ENCODE data around the gene CUL9.

CUL9 gene

DNA sequence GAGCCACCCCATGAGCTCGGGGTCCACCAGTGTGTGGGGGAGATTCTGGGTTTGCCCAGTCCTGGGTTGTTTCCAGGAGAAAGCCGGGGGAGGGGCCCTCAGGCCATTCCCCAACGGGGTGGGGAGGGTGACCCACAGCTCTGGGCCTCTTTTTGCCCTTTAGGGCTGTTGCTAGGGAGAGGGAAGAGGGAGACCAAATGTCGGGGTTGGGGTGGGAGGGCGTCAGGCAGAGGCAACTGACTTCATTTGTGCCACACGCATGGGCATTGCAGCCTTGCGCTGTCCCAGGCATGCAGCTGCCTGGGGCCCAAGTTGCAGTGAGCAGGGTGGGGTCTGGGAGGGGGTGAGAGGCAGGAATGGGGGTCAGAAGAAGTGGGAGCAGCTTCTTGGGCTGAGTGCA, 1.9 kb upstream of the CUL9 start:
- TF ChIP-seq, protein P1, sequence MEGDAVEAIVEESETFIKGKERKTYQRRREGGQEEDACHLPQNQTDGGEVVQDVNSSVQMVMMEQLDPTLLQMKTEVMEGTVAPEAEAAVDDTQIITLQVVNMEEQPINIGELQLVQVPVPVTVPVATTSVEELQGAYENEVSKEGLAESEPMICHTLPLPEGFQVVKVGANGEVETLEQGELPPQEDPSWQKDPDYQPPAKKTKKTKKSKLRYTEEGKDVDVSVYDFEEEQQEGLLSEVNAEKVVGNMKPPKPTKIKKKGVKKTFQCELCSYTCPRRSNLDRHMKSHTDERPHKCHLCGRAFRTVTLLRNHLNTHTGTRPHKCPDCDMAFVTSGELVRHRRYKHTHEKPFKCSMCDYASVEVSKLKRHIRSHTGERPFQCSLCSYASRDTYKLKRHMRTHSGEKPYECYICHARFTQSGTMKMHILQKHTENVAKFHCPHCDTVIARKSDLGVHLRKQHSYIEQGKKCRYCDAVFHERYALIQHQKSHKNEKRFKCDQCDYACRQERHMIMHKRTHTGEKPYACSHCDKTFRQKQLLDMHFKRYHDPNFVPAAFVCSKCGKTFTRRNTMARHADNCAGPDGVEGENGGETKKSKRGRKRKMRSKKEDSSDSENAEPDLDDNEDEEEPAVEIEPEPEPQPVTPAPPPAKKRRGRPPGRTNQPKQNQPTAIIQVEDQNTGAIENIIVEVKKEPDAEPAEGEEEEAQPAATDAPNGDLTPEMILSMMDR (IDR thresholded peaks at IDR 0.05), result no peak
- peaks cover 38 to 42% of the 10 kb centered on the region in 2 experiments for H3K4me1 ChIP-seq (ENCODE audit: control insufficient read depth in 1 of 2, insufficient read depth in 1 of 2, low read depth in 1 of 2, low read length in 1 of 2)
- no peaks in the 10 kb centered on the region for H3K27me3 ChIP-seq
- peak overlapping the region; percentile 79 for H3K27ac ChIP-seq
- no peak overlapping the region for H3K4me3 ChIP-seq (ENCODE audit: low read depth in 1 of 2, low read length in 1 of 2)
- H3K9me3 ChIP-seq, result no peaks in the 10 kb centered on the region
- peaks cover 38% of the 10 kb centered on the region for H3K36me3 ChIP-seq

DNA sequence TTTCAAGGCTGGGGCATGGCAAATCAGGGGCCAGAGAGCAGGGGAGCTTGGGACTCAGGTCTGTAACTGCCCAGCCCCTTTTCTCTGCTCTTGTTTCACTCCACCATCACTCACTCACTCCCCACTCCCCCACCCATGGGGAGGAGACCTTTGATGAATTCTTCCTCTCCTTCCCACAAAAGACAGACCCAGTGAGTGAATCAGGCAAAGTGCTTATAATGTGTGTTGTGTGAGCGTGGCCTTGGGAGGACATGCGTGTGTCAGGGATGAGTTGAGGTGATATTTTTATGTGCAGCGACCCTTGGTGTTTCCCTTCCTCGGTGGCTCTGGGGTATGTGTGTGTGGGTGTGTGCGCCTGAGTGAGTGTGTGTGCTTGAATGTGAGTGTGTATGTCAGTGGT, 1.0 kb upstream of the CUL9 start:
- peaks cover 41% of the 10 kb centered on the region for H3K36me3 ChIP-seq
- TF ChIP-seq, protein P1 (IDR thresholded peaks at IDR 0.05), result no peak
- no peaks in the 10 kb centered on the region for H3K27me3 ChIP-seq
- peak overlapping the region; percentile 79 for H3K27ac ChIP-seq
- H3K4me1 ChIP-seq (ENCODE audit: control insufficient read depth in 1 of 2, insufficient read depth in 1 of 2, low read depth in 1 of 2, low read length in 1 of 2), result peaks cover 29 to 33% of the 10 kb centered on the region in 2 experiments
- no peaks in the 10 kb centered on the region for H3K9me3 ChIP-seq
- peak overlapping the region in 1 of 2 experiments; percentile 69 for H3K4me3 ChIP-seq (ENCODE audit: low read depth in 1 of 2, low read length in 1 of 2)

DNA sequence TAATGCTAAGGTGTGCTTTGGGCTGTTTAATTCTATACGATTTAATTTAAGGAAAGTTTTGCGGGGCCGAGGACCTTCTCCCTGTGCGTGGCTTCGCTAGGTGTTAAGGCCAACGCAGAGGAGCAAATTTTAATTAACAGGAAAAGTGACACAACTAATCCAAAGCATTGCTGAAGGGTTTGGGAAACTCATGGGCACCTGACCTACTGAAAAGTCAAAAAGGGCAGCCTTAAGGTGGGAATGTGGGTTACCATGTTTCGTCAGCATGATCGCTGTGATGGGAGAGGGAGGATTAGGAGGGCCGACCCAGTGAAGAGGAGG, 415 bp upstream of the CUL9 start:
- Histone ChIP-seq H3K9me3 (no peaks in the 10 kb centered on the region), H3K4me3 (ENCODE audit: low read depth in 1 of 2, low read length in 1 of 2) (peak overlapping the region; percentile 69), H3K36me3 (peaks cover 44% of the 10 kb centered on the region), H3K4me1 (ENCODE audit: control insufficient read depth in 1 of 2, insufficient read depth in 1 of 2, low read depth in 1 of 2, low read length in 1 of 2) (peaks cover 23 to 27% of the 10 kb centered on the region in 2 experiments), H3K27me3 (no peaks in the 10 kb centered on the region), H3K27ac (peak overlapping the region; percentile 79)
- TF ChIP-seq, protein P1 (IDR thresholded peaks at IDR 0.05), result no peak

DNA sequence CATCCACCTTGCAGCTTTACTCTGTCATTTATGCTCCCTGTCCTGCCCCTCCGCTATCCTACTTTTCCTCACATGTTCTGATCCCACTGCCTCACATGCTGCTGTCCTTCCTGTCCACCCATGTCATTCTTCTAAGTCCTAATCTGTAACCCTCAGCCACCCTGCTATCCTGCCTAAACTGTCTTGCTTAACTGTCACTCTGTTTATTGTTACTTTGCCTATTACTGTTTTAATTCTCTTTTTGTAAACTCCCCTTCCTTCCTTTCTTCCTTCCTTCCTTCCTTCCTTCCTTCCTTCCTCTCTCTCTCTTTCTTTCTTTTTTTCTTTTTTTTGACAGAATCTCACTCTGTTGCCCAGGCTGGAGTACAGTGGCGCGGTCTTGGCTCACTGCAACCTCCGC, 1.4 kb downstream of the CUL9 start:
- Histone ChIP-seq H3K27me3 (no peaks in the 10 kb centered on the region), H3K4me3 (ENCODE audit: low read depth in 1 of 2, low read length in 1 of 2) (peak overlapping the region in 1 of 2 experiments; percentile 69), H3K36me3 (peaks cover 56% of the 10 kb centered on the region), H3K4me1 (ENCODE audit: control insufficient read depth in 1 of 2, insufficient read depth in 1 of 2, low read depth in 1 of 2, low read length in 1 of 2) (peaks cover 20 to 24% of the 10 kb centered on the region in 2 experiments), H3K9me3 (no peaks in the 10 kb centered on the region), H3K27ac (peak overlapping the region; percentile 79)
- TF ChIP-seq, protein P1 (IDR thresholded peaks at IDR 0.05), result no peak

DNA sequence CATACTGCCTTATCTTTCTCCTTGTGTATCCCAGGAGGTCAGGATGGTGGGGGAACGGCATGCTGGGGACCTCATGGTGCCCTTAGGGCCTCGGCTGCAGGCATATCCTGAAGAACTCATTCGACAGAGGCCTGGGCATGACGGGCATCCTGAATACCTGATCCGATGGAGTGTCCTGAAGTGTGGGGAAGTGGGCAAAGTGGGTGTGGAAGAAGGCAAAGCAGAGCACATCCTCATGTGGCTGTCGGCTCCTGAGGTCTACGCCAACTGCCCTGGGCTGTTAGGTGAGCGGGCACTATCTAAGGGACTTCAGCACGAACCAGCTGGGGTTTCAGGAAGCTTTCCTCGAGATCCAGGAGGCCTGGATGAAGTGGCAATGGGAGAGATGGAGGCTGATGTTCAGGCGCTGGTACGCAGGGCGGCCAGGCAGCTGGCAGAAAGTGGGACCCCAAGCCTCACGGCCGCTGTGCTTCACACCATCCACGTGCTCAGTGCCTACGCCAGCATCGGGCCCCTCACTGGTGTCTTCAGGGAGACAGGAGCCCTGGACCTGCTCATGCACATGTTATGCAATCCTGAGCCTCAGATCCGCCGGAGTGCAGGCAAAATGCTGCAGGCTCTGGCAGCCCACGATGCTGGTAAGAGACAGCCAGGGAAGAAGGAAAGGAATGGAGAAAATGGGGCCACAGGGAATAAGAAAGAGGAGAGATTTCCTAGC, 2.4 kb downstream of the CUL9 start:
- H3K4me3 ChIP-seq (ENCODE audit: low read depth in 1 of 2, low read length in 1 of 2), result no peak overlapping the region
- peaks cover 54% of the 10 kb centered on the region for H3K36me3 ChIP-seq
- no peaks in the 10 kb centered on the region for H3K9me3 ChIP-seq
- peaks cover 20 to 24% of the 10 kb centered on the region in 2 experiments for H3K4me1 ChIP-seq (ENCODE audit: control insufficient read depth in 1 of 2, insufficient read depth in 1 of 2, low read depth in 1 of 2, low read length in 1 of 2)
- no peaks in the 10 kb centered on the region for H3K27me3 ChIP-seq
- TF ChIP-seq, protein P1 (IDR thresholded peaks at IDR 0.05), result no peak
- H3K27ac ChIP-seq, result no peak overlapping the region
